ENCODE data around the gene C2orf92. TPM values are rescaled to one million over a fixed set of nuclear protein-coding genes. Genes with fewer than 3 reads are reported as not detected.
"Not testable (repeated sequence)": the region's sequence is repeated elsewhere in the genome, so short reads cannot be mapped to it uniquely, and the experiment has no call there.

The C2orf92 gene
- 4.8 TPM in 1 of 2 replicates, not detected in the other for total RNA-seq (2014; rRNA removed; shearing (Covaris generic))

- no peak for DNase-seq (ENCODE audit: low spot score)
- in situ Hi-C loops (cut with HindIII; ENCODE audit: low sequenced_read_pairs), result no loop called here
Observed at GRCh38 chr2:97669448-97669847, at the start of gene C2orf92. Gene C2orf92, plus strand, starts transcription at chr2:97669713. Its CDS starts 76 bp downstream, at chr2:97669789.

GRCh38 chr2:97620492-97620891, 49.0 kb upstream of the C2orf92 start:
- DNase-seq (ENCODE audit: low spot score); in situ Hi-C loops (cut with HindIII; ENCODE audit: low sequenced_read_pairs): not testable (repeated sequence)

GRCh38 chr2:97622976-97623375, 46.5 kb upstream of the C2orf92 start:
- in situ Hi-C loops (cut with HindIII; ENCODE audit: low sequenced_read_pairs), result not testable (repeated sequence)

DNA sequence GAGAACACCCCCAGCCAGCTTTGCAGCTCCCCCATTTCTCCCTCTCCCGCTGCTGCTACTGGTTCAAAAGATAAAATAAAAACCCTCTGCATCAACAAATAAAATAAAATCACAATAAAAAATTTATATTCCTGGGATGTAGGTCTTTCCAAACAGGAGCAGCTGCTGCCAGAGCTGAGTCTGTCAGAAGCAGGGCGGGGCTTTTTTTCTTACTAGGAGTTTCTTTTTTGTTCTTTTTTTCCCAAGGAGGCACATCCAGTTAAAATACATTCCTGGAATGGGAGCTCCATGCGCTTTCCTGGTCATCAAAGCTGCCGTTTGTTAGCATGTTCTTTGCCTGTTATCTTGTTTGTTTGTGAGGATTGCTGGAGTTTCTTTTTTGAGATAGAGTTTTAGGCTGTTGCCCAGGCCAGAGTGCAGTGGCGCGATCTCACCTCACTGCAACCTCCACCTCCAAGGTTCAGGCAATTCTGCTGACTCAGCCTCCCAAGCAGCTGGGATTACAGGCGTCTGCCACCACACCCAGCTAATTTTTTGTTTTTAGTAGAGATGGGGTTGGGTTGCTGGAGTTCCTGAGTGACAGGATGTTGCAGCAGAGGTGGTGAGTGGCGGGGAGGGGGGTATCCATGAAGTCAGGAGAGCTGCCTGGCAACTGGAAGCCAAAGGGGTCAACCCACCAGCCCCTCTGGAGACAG, 44.0 kb upstream of the C2orf92 start:
- in situ Hi-C loops (cut with HindIII; ENCODE audit: low sequenced_read_pairs), result not testable (repeated sequence)

More at GRCh38 chr2:97622976-97623375, 46.5 kb upstream of the C2orf92 start:
- DNase-seq (ENCODE audit: low spot score), result not testable (repeated sequence)

GRCh38 chr2:97626049-97626430, 43.5 kb upstream of the C2orf92 start:
- DNase-seq (ENCODE audit: low spot score); in situ Hi-C loops (cut with HindIII; ENCODE audit: low sequenced_read_pairs): not testable (repeated sequence)

More for the DNA sequence above, 44.0 kb upstream of the C2orf92 start:
- not testable (repeated sequence) for DNase-seq (ENCODE audit: low spot score)

DNA sequence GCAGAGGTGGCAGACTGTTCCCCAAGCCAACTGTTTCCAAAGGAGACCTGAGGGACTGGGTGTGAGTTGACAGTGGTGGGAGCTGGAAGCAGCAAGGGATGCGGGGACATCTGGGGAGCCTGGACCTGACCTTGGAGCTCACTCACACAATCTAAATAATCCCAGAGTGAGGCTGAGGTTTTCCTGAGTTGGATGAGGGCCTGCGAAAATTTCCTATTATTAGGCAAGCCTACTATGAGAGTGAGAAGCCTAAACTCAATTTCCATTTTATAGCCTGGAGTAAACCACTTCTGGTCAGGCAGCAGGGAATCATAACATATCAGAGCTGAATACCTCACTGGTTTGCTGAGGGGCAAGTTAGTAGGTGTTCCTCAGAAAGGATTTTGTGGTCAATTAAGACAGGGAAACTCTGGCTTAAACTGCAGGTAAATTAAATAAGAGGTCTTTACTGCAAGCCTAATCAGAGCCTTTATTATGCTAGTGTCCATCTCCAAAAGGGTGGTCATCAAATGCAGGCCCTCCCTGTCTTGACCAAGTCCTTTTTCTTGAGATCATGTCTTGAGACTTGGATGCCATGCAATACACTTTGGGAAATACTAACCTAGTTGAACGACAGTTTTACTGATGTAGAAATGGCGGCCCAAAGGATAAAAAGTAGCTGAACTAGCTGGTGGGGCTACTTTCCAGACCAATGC, 25.3 kb upstream of the C2orf92 start:
- in situ Hi-C loops (cut with HindIII; ENCODE audit: low sequenced_read_pairs), result no loop called here
- no peak for DNase-seq (ENCODE audit: low spot score)

- DNase-seq (ENCODE audit: low spot score), result no peak
Observed at GRCh38 chr2:97645112-97645694, 24.3 kb upstream of the C2orf92 start.

GRCh38 chr2:97645695-97646629, 23.6 kb upstream of the C2orf92 start, which contains the start of gene COX5B:
Gene COX5B, plus strand, starts transcription at chr2:97646062. Its CDS starts 25 bp downstream, at chr2:97646087.
- peak; percentile 99 for DNase-seq (ENCODE audit: low spot score)
- in situ Hi-C loops (cut with HindIII; ENCODE audit: low sequenced_read_pairs), result no loop called here

More at GRCh38 chr2:97645112-97645694, 24.3 kb upstream of the C2orf92 start:
- in situ Hi-C loops (cut with HindIII; ENCODE audit: low sequenced_read_pairs), result no loop called here

DNA sequence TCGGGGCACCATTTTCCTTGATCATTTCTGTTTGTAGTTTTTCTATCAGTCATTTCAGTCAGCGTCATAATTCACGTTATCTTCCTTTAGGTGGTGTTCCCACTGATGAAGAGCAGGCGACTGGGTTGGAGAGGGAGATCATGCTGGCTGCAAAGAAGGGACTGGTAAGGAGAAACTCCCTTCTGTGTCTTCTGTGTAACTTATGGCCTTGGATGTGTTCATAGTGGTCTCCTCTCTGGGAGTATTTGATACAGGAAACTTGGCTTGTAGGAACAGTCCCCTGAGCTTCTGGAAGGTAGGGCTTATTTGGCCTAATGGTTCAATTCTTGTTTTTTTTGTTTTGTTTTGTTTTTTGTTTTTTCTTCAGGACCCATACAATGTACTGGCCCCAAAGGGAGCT, 22.5 kb upstream of the C2orf92 start:
- DNase-seq (ENCODE audit: low spot score), result no peak
- in situ Hi-C loops (cut with HindIII; ENCODE audit: low sequenced_read_pairs), result no loop called here

GRCh38 chr2:97651114-97651513, 18.4 kb upstream of the C2orf92 start:
- no peak for DNase-seq (ENCODE audit: low spot score)
- in situ Hi-C loops (cut with HindIII; ENCODE audit: low sequenced_read_pairs), result no loop called here

DNA sequence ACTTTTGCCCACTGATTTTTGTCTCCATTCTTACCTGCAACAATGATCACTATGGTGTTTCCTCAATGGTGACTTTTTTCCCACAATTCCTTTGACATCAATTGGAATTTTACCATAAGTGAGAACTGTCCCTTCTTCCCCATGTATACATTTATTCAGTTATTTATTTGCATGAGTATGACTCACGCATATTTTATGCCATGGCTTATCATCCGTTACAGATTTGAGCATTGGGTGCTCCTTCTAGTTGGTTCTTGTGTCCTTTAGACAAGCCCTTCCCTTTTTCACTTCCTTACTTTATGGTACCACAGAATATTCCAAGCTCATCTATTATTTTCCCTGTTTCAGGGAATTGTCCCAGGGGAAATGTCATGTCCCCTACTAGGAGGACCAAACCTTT, 16.0 kb upstream of the C2orf92 start:
- DNase-seq (ENCODE audit: low spot score), result no peak
- in situ Hi-C loops (cut with HindIII; ENCODE audit: low sequenced_read_pairs), result no loop called here

GRCh38 chr2:97653874-97654273, 15.6 kb upstream of the C2orf92 start:
- in situ Hi-C loops (cut with HindIII; ENCODE audit: low sequenced_read_pairs), result no loop called here

GRCh38 chr2:97654309-97654708, 15.2 kb upstream of the C2orf92 start:
- in situ Hi-C loops (cut with HindIII; ENCODE audit: low sequenced_read_pairs), result no loop called here
- DNase-seq (ENCODE audit: low spot score), result no peak

More at GRCh38 chr2:97653874-97654273, 15.6 kb upstream of the C2orf92 start:
- DNase-seq (ENCODE audit: low spot score), result no peak

DNA sequence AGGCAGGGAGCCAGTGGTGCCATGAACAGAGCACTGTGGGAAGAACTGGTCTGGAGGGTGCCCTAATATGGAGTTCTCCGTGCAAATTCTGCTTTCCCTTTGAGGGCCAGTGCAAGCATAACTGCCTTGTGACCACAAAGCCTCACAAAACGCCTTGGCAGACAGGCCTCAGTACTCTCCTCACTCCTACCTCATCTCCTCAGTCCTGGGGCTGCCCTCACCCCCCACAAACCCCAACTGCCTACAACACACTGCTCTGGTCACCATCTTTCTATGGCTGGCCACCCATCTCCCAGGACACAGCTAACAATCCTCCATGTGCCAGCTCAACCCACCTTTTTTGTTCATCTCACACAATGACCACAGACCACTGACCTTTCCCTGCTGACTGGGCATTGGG, 14.7 kb upstream of the C2orf92 start:
- in situ Hi-C loops (cut with HindIII; ENCODE audit: low sequenced_read_pairs), result no loop called here
- no peak for DNase-seq (ENCODE audit: low spot score)

GRCh38 chr2:97656129-97656755, 13.3 kb upstream of the C2orf92 start:
- DNase-seq (ENCODE audit: low spot score), result no peak
- in situ Hi-C loops (cut with HindIII; ENCODE audit: low sequenced_read_pairs), result no loop called here

- in situ Hi-C loops (cut with HindIII; ENCODE audit: low sequenced_read_pairs), result no loop called here
- no peak for DNase-seq (ENCODE audit: low spot score)
Observed at GRCh38 chr2:97656905-97657587, 12.5 kb upstream of the C2orf92 start.

DNA sequence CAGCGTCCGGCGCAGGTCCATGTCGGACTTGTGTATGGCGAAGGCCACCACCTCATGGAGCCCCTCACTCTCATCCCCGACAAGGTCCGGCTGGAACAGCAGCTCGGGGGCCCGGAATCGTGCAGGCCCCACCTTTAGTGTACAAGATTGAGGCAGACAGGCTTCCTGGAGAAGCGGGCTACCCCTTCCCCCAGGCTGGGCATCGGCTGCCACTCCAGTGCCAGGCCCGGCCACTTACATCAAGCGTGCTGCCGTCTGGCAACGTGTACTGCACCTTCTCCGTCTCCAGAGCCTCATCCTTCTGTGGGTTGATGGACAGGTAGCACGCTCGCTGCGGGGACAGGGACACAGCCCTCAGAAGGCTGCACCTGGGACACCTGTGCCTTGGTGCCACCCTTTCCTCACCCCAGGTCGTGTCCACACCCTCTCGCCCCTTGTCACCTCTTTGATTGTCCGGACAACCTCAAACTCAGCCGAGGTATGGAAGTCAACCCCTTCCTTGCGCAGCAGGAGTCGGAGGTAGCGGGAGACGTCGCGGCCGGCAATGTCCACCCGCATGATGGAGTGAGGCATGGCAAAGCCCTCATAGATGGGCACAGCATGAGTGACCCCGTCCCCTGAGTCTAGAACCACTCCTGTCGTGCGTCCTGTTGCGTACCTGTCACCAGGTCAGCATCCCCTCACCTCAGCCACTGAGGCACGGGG, 11.4 kb upstream of the C2orf92 start:
- in situ Hi-C loops (cut with HindIII; ENCODE audit: low sequenced_read_pairs), result no loop called here
- no peak for DNase-seq (ENCODE audit: low spot score)
